Testis (tissue), 3 donors: ENCODE results near the gene ADPRHL1. TPM values are rescaled to one million over a fixed set of nuclear protein-coding genes. Genes with fewer than 3 reads are reported as not detected.
"Not testable (repeated sequence)": the region's sequence is repeated elsewhere in the genome, so short reads cannot be mapped to it uniquely, and the experiment has no call there.

ENCODE experiments used
- DNase-seq: peaks from one replicate; pipeline ENCODE4 v3.0.0-alpha.2; 2019
- H3K27ac ChIP-seq, 2 donors: fragments of 200-600 bp; sonication (generic); one replicate each; pipeline ENCODE4 v1.5.1; 2019
- H3K27me3 ChIP-seq: fragments of 200-600 bp; sonication (generic); one replicate; pipeline ENCODE4 v1.5.1; 2019
- H3K36me3 ChIP-seq: fragments of 200-600 bp; sonication (generic); one replicate; pipeline ENCODE4 v1.5.1; 2017; ENCODE audit warnings: low read depth; ENCODE audit errors: missing control alignments
- H3K4me1 ChIP-seq: fragments of 200-600 bp; sonication (generic); one replicate; pipeline ENCODE4 v1.5.1; 2019
- H3K4me3 ChIP-seq, 2 donors: fragments of 200-600 bp; sonication (generic); one replicate each; pipeline ENCODE4 v1.5.1; 2017 to 2019
- H3K9me3 ChIP-seq: fragments of 200-600 bp; sonication (generic); one replicate; pipeline ENCODE4 v1.5.1; 2017
- CTCF ChIP-seq, 3 experiments: fragments of 450-650 bp in 2 of 3; fragments of 200-600 bp in 1 of 3; sonication (generic) in 1 of 3; IDR thresholded peaks; one replicate each; pipeline ENCODE4 v1.5.1; 2016 to 2019; ENCODE audit warnings: antibody characterized with exemption in 3 of 3, mild to moderate bottlenecking in 2 of 3, moderate library complexity in 1 of 3
- POLR2A ChIP-seq: fragments of 450-650 bp; IDR thresholded peaks from one replicate; pipeline ENCODE4 v1.6.1; 2017; ENCODE audit warnings: antibody characterized with exemption, mild to moderate bottlenecking, moderate library complexity
- WGBS, 2 donors: methylation state at CpG; one replicate each; pipeline ENCODE4 v1.1.5; 2018; 5-methylcytosine and 5-hydroxymethylcytosine counted together
- intact Hi-C: fragments of 100-400 bp; cut with DNase I; formaldehyde crosslinking; loops from one replicate; pipeline ENCODE4 v1.15.1; 2023; ENCODE audit warnings: low total_unique reads
- polyA plus RNA-seq: library from polyadenylated mRNA; stranded (reverse); fragments of 350-450 nt; fragmentation: Illumina TruSeq; extraction: RNeasy Lipid Tissue Mini Kit (QIAGEN cat#74804); gene quantifications from one replicate; pipeline ENCODE4 v1.2.3, GENCODE V29; 2014; ENCODE audit warnings: low read depth, low replicate concordance; ENCODE audit not compliant: insufficient read depth
- total RNA-seq, 2 donors: library from RNA; depleted of rRNA; stranded (reverse); fragments of >200 nt; gene quantifications; one replicate each; pipeline ENCODE4 v1.2.3, GENCODE V29; 2016

The ADPRHL1 gene
- total and polyA plus RNA-seq, 3 donors from 2014 or later = 6.2 to 9.3 (median 6.6) TPM

- Histone ChIP-seq H3K27ac (no peak overlapping the region), H3K36me3 (no peaks in the 10 kb centered on the region), H3K9me3 (no peaks in the 10 kb centered on the region), H3K27me3 (no peaks in the 10 kb centered on the region), H3K4me1 (peaks cover 11% of the 10 kb centered on the region), H3K4me3 (no peak overlapping the region)
- 96% methylated on average over 13 of the region's 13 CpGs for WGBS, 2 donors
- no peak for TF ChIP-seq CTCF (IDR thresholded peaks at IDR 0.05)
- TF ChIP-seq POLR2A = no peak
- no peak for DNase-seq
- intact Hi-C loops = loop anchor here (10.0 kb wide), 1 partner anchor 100 kb away; no protein-coding TSS in a partner anchor
Measured at GRCh38 chr13:113454936-113455335, 1.6 kb upstream of the ADPRHL1 start.

- H3K4me3 ChIP-seq = no peak overlapping the region
- intact Hi-C loops = loop anchor here (10.0 kb wide), 1 partner anchor 102 kb away; no protein-coding TSS in a partner anchor
- no peak overlapping the region for H3K27ac ChIP-seq
- H3K4me1 ChIP-seq = peaks cover 11% of the 10 kb centered on the region
- no peaks in the 10 kb centered on the region for H3K9me3 ChIP-seq
- DNase-seq = no peak
- no peaks in the 10 kb centered on the region for H3K36me3 ChIP-seq
- 69 to 78% methylated on average over 4 of the region's 4 CpGs for WGBS, 2 donors
- TF ChIP-seq POLR2A (no peak), CTCF (IDR thresholded peaks at IDR 0.05) (no peak)
- H3K27me3 ChIP-seq = no peaks in the 10 kb centered on the region
Measured at GRCh38 chr13:113452466-113452865, 822 bp downstream of the ADPRHL1 start.

GRCh38 chr13:113451951-113452421 lies 1.3 kb downstream of the ADPRHL1 start:
- peak; percentile 76 for DNase-seq
- no peak overlapping the region for H3K4me3 ChIP-seq
- H3K9me3 ChIP-seq = no peaks in the 10 kb centered on the region
- H3K27me3 ChIP-seq = no peaks in the 10 kb centered on the region
- 68 to 83% methylated on average over 23 to 24 of the region's 24 CpGs for WGBS, 2 donors
- H3K36me3 ChIP-seq = no peaks in the 10 kb centered on the region
- no peak overlapping the region for H3K27ac ChIP-seq
- intact Hi-C loops = loop anchor here (10.0 kb wide), 1 partner anchor 103 kb away; no protein-coding TSS in a partner anchor
- H3K4me1 ChIP-seq = peaks cover 11% of the 10 kb centered on the region
- TF ChIP-seq CTCF (IDR thresholded peaks at IDR 0.05) = no peak
- TF ChIP-seq POLR2A = no peak

DNA sequence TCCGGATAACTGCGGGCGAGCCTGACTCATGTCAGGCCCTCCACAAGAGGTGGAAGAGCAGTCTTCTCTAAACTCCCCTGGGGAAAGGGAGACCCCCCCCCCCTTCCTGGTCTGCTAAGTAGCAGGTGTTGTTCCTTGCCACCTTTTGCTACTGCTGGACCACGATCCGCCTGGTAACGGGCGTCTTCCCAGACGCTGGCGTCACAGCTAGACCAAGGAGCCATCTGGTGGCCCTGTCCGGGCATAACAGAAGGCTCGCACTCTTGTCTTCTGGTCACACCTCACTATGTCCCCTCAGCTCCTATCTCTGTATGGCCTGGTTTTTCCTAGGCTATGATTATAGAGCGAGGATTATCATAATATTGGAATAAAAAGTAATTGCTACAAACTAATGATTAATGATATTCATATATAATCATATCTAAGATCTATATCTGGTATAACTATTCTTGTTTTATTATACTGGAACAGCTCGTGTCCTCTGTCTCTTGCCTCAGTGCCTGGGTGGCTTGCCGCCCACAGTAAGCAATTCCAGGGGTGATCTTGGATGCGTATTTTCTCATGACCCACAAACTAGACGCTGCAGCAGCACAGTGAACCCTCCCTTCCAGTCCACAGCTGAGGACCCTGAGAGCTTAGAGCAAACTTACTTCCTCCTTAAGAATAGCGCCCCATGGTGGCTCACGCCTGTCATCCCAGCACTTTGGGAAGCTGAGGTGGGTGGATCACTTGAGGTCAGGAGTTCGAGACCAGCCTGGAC lies 2.2 kb downstream of the ADPRHL1 start:
- WGBS, 2 donors = 68 to 73% methylated on average over 19 of the region's 19 CpGs
- DNase-seq = peak; percentile 72
- H3K4me3 ChIP-seq, H3K9me3 ChIP-seq, H3K27me3 ChIP-seq, H3K27ac ChIP-seq, H3K36me3 ChIP-seq: not testable (repeated sequence)
- peaks cover 11% of the 10 kb centered on the region for H3K4me1 ChIP-seq
- TF ChIP-seq CTCF (IDR thresholded peaks at IDR 0.05) = peak in 2 of 3 experiments; percentile 16 to 33
- intact Hi-C loops = loop anchor here (10.0 kb wide), 1 partner anchor 104 kb away; no protein-coding TSS in a partner anchor

GRCh38 chr13:113450348-113450744 lies 2.9 kb downstream of the ADPRHL1 start:
- H3K9me3 ChIP-seq, DNase-seq, H3K36me3 ChIP-seq, H3K4me3 ChIP-seq, H3K27me3 ChIP-seq, H3K27ac ChIP-seq: not testable (repeated sequence)
- H3K4me1 ChIP-seq = peaks cover 11% of the 10 kb centered on the region
- intact Hi-C loops = loop anchor here (10.0 kb wide), 1 partner anchor 104 kb away; no protein-coding TSS in a partner anchor
- WGBS, 2 donors = 74 to 76% methylated on average over 9 of the region's 9 CpGs
